ENCODE measurements around the gene FANCD2OS. TPM values are rescaled to one million over a fixed set of nuclear protein-coding genes. Genes with fewer than 3 reads are reported as not detected.
"Not testable (repeated sequence)": the region's sequence is repeated elsewhere in the genome, so short reads cannot be mapped to it uniquely, and the experiment has no call there.

Gene FANCD2OS
- total RNA-seq, 6 experiments from 2014 or later: not detected

- DNase-seq: no peak
- Histone ChIP-seq H3K36me3 (no peaks in the 10 kb centered on the region), H3K4me1 (no peaks in the 10 kb centered on the region), H3K27ac (no peak overlapping the region), H3K27me3 (no peaks in the 10 kb centered on the region), H3K9me3 (no peaks in the 10 kb centered on the region), H3K4me3 (no peak overlapping the region)
- intact Hi-C loops (cut with DNase I): no loop called here
- ATAC-seq: no peak
- 99% methylated on average over 6 of the region's 6 CpGs for whole genome bisulfite sequencing (ENCODE audit: insufficient coverage, low coverage, low lambda C conversion rate, missing lambda C conversion rate)
- TF ChIP-seq POLR2A (IDR thresholded peaks at IDR 0.05) (no peak), CTCF (IDR thresholded peaks at IDR 0.05) (no peak)
Measured at GRCh38 chr3:10090179-10090578, 17.9 kb downstream of the FANCD2OS start.

DNA sequence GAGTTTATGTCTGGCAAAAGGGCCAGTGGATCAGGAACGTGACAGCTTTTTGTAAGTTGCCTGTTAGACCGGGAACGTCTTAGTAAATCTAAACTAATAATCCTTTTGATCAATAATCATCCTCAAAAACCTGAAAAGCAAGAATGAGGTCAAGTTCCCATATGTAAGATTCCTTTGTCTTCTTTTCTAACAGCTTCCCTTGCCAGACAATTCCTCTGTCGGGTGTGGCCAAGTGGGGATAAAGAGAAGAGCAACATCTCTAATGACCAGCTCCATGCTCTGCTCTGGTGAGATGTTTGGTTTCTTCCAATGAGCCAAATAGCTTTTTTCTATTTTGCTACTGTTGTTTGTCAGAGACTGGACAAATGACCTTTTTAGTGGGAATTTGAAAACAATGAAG, 19.8 kb downstream of the FANCD2OS start:
- WGBS (ENCODE audit: insufficient coverage, low coverage, low lambda C conversion rate, missing lambda C conversion rate): 92% methylated on average over 4 of the region's 4 CpGs
- H3K27ac ChIP-seq: no peak overlapping the region
- H3K4me3 ChIP-seq: no peak overlapping the region
- intact Hi-C loops (cut with DNase I): no loop called here
- DNase-seq (no peak), ATAC-seq (no peak)
- H3K27me3 ChIP-seq: no peaks in the 10 kb centered on the region
- no peaks in the 10 kb centered on the region for H3K4me1 ChIP-seq
- TF ChIP-seq CTCF (IDR thresholded peaks at IDR 0.05): no peak
- no peak for TF ChIP-seq POLR2A (IDR thresholded peaks at IDR 0.05)
- no peaks in the 10 kb centered on the region for H3K9me3 ChIP-seq
- H3K36me3 ChIP-seq: no peaks in the 10 kb centered on the region

DNA sequence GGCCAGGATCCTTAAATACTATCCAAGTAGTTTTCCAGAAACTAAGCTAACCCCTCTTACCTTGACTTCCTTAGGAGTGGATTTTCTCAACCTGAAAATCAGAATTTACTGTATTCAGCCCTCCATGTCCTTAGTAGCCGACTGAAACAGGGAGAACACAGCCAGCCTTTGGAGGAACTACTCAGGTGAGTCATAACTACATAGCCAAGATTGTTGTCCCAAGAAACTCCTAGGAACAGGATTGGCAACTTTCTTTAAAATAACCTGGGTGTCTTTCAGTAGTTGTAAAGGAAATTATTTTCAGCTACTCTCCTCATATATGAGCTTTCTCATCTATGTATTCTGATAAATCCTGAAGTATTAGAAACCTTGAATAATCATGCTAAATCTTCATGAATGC, 22.3 kb downstream of the FANCD2OS start:
- DNase-seq (no peak), ATAC-seq (no peak)
- no peak overlapping the region for H3K27ac ChIP-seq
- TF ChIP-seq POLR2A (IDR thresholded peaks at IDR 0.05) (no peak), CTCF (IDR thresholded peaks at IDR 0.05) (no peak)
- no peaks in the 10 kb centered on the region for H3K27me3 ChIP-seq
- H3K36me3 ChIP-seq: no peaks in the 10 kb centered on the region
- 100% methylated on average over 1 of the region's 1 CpG for WGBS (ENCODE audit: insufficient coverage, low coverage, low lambda C conversion rate, missing lambda C conversion rate)
- no peaks in the 10 kb centered on the region for H3K9me3 ChIP-seq
- H3K4me1 ChIP-seq: no peaks in the 10 kb centered on the region
- intact Hi-C loops (cut with DNase I): no loop called here
- H3K4me3 ChIP-seq: no peak overlapping the region

- ATAC-seq (no peak), DNase-seq (no peak)
- 86% methylated on average over 3 of the region's 4 CpGs for WGBS (ENCODE audit: insufficient coverage, low coverage, low lambda C conversion rate, missing lambda C conversion rate)
- Histone ChIP-seq H3K27ac (no peak overlapping the region), H3K36me3 (no peaks in the 10 kb centered on the region), H3K4me3 (no peak overlapping the region), H3K27me3 (no peaks in the 10 kb centered on the region), H3K9me3 (no peaks in the 10 kb centered on the region), H3K4me1 (no peaks in the 10 kb centered on the region)
- TF ChIP-seq POLR2A (IDR thresholded peaks at IDR 0.05) (no peak), CTCF (IDR thresholded peaks at IDR 0.05) (no peak)
- intact Hi-C loops (cut with DNase I): no loop called here
Measured at GRCh38 chr3:10081871-10082270, 26.2 kb downstream of the FANCD2OS start.

DNA sequence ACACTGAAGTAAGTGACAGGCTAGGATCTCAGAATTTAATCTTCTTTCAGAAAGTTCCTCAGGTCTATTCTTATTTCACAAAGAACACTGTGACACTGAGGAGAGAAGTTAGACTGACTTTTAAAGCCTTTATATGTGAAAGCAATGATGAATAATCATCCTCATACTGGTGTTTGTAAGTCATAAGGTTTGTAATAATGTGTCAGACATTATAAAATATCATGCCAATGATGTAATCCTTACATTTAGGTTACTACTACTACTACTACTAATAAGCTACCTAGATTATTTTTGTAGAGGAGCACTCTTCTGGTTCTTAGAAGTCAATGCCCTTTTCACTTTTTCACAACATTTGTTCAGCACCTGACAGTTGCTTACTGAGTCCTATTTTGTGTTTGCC, 33.4 kb downstream of the FANCD2OS start:
- DNase-seq (no peak), ATAC-seq (no peak)
- H3K36me3 ChIP-seq: no peaks in the 10 kb centered on the region
- H3K4me3 ChIP-seq: no peak overlapping the region
- TF ChIP-seq CTCF (IDR thresholded peaks at IDR 0.05): no peak
- H3K27ac ChIP-seq: no peak overlapping the region
- no peaks in the 10 kb centered on the region for H3K9me3 ChIP-seq
- H3K27me3 ChIP-seq: no peaks in the 10 kb centered on the region
- intact Hi-C loops (cut with DNase I): no loop called here
- no peaks in the 10 kb centered on the region for H3K4me1 ChIP-seq

DNA sequence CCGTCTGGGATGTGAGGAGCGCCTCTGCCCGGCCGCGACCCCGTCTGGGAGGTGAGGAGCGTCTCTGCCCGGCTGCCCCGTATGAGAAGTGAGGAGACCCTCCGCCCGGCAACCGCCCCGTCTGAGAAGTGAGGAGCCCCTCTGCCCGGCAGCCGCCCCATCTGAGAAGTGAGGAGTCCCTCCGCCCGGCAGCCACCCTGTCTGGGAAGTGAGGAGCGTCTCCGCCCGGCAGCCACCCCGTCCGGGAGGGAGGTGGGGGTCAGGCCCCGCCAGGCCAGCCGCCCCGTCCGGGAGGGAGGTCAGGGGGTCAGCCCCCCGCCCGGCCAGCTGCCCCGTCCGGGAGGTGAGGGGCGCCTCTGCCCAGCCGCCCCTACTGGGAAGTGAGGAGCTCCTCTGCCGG, 38.0 kb downstream of the FANCD2OS start:
- DNase-seq; H3K27ac ChIP-seq; H3K9me3 ChIP-seq; ATAC-seq; H3K36me3 ChIP-seq; H3K27me3 ChIP-seq; H3K4me3 ChIP-seq; intact Hi-C loops (cut with DNase I); H3K4me1 ChIP-seq: not testable (repeated sequence)
- WGBS (ENCODE audit: insufficient coverage, low coverage, low lambda C conversion rate, missing lambda C conversion rate): no CpG with 5 or more reads among the region's 33 CpGs

Data from right lobe of liver (tissue), 6 donors.